Erythroblast (primary cell): Measurements from ENCODE around the gene ASTL.

ENCODE experiments used
- GATA1 ChIP-seq: IDR thresholded peaks from 2 replicates; pipeline ENCODE4 v1.6.1; 2011; ENCODE audit warnings: low read depth, mild to moderate bottlenecking, control low read depth, low read length, moderate library complexity
- POLR2A ChIP-seq: IDR thresholded peaks from 2 replicates; pipeline ENCODE4 v1.6.1; 2011; ENCODE audit warnings: mild to moderate bottlenecking, low read length

- TF ChIP-seq POLR2A (no peak), GATA1 (no peak)
These were observed 15.9 kb downstream of the ASTL start for GRCh38 chr2:96122391-96122790.
